Measurements from ENCODE around the gene LRP10.
"Not testable (repeated sequence)": the region's sequence is repeated elsewhere in the genome, so short reads cannot be mapped to it uniquely, and the experiment has no call there.

LRP10 gene

GRCh38 chr14:22843123-22843925, 28.2 kb upstream of the LRP10 start:
- no peak for DNase-seq

GRCh38 chr14:22844221-22845102, 27.1 kb upstream of the LRP10 start:
- DNase-seq = no peak

- no peak for DNase-seq
These were observed 26.5 kb upstream of the LRP10 start for GRCh38 chr14:22845103-22845394.

- DNase-seq = no peak
These were observed 25.5 kb upstream of the LRP10 start for GRCh38 chr14:22845821-22846625.

- no peak for DNase-seq
These were observed 24.7 kb upstream of the LRP10 start for GRCh38 chr14:22846811-22847307.

DNA sequence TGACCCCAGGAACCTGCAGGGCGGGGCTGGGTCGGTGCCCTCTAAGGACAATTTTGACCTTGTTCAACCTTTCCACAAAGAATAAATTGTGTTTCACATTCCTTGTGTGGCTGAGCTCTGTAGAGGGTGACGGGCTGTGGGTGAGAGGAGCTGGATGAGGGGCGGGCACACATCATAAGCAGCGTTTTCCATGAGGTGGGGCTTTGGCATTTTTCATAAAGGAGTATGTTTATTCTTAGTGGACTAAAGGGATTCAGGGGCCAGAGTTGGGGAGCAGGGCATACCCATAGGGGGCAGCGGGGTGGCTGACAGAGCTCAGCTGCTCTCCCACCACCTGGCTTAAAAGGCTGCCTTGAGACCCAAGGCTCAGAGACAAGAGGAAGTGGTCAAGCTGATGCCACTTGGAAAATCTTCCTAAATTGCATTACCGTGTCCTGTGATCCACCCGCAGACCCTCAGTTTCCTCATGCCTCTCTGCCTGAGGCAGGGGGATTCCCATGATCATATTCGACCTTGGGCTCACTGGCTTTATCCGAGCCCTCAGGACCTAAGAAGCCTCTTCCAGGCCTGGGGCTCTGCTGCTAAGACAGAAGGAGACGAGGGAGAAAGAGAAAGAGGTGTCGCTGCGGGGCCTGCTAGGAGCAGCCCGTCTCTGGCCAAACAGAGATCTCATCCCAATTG, 23.7 kb upstream of the LRP10 start:
- peak; percentile 54 for DNase-seq

- DNase-seq = peak; percentile 92
These were observed 23.0 kb upstream of the LRP10 start for GRCh38 chr14:22848351-22849164.

- no peak for DNase-seq
These were observed 22.2 kb upstream of the LRP10 start for GRCh38 chr14:22849212-22849819.

DNA sequence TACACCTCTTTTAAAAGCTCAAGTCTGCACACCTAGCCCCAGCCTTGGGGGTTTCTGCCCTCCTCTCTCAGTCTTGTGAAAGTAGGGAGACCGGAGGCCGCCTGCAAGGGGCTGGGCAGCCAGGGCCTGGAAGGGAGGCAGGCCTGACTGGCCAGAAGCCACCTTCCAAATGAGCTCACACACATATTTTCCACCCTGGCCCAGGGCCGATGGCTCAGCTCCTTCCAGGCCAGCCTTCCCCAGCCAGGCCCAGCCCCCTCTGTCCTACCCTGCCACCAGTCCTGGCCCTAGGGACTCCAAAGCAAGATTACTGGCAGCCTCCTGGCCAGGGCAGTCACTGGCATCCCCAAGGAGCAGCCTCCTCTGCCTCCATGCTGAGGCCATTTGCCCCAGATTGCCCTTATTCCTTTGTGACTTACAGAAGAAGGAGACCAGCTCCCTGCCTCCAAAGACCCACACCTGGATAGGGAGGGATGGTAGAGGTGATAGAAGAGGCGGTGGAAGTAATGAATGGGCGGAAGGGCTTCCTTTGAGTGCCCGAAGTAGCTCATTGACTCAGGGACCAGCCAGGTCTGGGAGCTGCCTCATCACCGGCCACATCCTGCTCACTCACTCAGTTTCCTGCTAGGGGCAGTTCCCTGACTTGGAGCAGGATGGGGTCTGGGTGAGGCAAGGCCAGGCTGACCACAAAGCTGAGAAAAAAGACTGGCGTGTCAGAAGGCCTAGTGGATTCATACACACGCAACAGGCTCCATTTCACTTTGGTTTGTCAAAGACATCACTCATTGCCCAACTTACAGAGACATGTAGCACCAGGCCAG, 20.4 kb upstream of the LRP10 start:
- DNase-seq = peak; percentile 86

DNA sequence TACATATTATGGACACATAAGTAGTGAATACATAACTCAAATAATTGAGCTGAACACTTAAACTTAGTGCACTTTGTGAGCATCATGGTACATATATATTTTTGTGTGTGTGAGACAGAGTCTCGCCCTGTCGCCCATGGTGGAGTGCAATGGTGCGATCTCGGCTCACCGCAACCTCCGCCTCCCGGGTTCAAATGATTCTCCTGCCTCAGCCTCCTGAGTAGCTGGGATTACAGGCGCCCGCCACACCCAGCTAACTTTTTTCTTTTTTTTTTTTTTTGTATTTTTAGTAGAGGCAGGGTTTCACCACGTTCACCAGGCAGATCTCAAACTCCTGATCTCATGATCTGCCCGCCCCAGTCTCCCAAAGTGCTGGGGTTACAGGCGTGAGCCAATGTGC, 19.4 kb upstream of the LRP10 start:
- DNase-seq = not testable (repeated sequence)

DNA sequence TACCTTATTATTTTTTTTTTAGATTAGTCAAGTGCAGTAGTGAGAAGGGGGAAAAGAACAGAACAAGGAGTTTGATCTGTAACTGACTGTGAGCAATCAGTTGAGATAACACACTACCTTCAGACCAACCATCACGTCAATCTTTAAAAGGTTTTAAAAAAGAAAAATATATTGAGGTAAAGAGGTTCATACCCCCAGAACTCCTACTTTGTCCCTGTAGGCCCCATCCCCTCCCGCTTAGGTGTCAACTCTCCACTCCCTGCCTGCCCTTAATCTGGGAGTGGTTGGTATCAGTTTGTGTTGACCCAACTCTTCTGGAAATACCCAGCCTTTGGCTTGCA, 19.0 kb upstream of the LRP10 start:
- DNase-seq = no peak

DNA sequence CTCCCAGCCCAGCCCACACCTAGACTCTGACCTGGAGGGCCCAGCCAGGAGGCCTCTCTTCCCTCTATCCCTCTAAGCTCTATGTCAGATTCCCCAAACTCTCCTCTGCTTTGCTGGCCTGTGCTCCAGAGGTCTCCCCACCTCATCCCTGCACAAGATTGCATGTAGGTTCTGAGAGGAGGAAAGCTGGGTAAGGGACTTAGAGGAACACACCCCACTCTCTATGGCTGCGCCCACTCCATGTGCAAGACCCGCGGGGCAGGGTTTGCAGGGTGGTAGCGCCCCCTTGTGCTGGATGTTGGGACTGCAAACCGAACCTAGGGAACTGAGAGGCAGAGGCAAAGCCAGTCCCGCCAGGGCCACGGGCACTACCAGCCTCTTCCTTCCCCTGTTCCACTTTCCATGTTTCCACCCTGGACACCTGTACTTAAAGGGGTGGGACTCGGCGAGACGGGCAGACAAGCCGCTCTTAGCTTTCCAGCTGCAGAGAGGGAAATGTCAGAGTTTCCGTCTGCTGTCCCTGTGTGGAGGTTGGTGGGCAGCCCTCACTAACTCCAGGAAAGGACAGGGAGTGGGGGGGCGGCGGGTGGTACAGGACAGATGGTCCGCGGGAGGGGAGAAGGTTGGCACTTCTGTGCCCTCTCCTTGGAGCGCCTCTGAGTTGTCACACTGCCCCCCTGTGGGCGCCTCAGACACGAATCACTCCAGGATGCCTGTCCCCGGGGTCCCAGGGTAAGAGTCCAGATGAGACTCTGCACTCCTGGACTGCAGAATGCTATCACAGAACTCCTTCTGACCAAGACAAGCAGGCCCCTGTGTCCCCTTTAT, 18.4 kb upstream of the LRP10 start:
- peak; percentile 88 for DNase-seq

DNA sequence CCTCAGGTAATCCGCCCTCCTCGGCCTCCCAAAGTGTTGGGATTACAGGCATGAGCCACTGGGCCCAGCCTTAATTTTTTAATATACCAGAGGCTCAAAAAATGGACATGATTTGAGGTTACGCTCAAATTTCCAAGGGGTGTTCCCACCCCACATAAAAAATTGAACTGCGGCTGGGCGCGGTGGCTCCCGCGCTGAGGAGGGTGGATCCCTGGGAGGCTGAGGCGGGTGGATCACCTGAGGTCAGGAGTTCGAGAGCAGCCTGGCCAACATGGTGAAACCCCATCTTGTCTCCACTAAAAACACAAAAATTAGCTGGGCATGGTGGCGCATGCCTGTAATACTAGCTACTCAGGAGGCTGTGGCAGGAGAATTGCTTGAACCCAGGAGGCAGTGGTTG, 17.2 kb upstream of the LRP10 start:
- DNase-seq = not testable (repeated sequence)

- no peak for DNase-seq
These were observed 16.4 kb upstream of the LRP10 start for GRCh38 chr14:22854963-22855724.

DNA sequence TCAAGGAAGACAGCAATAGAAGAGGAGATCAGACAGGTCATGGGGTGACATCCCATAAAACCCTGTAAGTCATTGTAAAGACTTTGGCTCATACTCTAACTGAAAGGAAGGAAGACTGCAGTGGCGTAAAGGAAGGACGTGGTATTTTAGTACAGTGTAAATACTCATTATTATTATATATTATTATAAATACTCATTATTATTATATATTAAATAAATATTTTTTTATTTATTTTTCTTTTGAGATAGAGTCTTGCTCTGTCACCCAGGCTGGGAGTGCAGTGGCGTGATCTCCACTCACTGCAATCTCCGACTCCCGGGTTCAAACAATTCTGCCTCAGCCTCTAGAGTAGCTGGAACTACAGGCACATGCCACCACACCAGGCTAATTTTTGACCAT, 15.1 kb upstream of the LRP10 start:
- DNase-seq = no peak

GRCh38 chr14:22860377-22860776, 11.2 kb upstream of the LRP10 start:
- not testable (repeated sequence) for DNase-seq

DNA sequence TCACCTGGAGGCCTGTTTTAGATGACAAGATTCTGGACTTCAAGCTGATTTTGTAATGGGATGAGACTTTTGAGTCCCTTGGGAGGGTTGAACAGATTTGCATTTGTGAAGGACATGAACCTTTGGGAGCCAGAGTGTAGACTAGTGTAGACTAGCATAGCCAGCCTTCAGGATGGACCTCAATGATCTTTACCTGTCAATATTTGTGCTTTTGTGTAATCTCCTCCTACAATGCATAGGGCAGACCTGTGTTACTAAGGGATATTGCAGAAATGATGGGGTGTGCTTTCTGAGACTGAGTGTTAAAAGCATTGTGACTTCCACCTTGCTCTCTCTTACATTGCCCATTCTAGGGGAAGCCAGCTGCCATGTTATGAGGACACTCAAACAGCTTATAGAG, 9.9 kb upstream of the LRP10 start:
- DNase-seq = no peak

DNA sequence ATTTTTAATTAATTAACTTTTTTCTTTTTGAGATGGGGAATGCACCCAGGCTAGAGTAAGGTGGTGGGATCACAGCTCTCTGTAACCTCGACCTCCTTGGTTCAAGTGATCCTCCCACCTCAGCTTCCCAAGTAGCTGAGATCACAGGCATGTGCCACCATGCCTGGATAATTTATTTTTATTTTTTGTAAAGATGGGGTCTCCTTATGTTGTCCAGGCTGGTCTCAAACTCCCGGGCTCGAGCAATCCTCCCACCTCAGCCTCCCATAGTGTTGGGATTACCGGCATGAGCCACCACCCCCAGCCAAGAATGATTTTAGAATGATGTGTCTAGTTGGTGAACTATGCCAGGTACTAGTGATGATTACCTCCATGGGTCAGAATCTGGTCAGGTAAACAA, 6.6 kb upstream of the LRP10 start:
- no peak for DNase-seq

Measured in fibroblast of skin of scalp (primary cell).